Vagina (tissue), 2 donors: Measurements from ENCODE around the gene ZSWIM3. TPM values are rescaled to one million over a fixed set of nuclear protein-coding genes. Genes with fewer than 3 reads are reported as not detected.
A peak's percentile ranks its signal among the peaks of the same experiment; 100 is the strongest.

Source experiments
- DNase-seq, 2 donors: peaks; one replicate each; pipeline ENCODE4 v3.0.0-alpha.2; 2017; ENCODE audit errors: extremely low spot score in 2 of 2
- H3K27ac ChIP-seq: fragments of 200-600 bp; sonication (generic); one replicate; pipeline ENCODE4 v1.5.1; 2019
- H3K27me3 ChIP-seq: fragments of 200-600 bp; sonication (generic); one replicate; pipeline ENCODE4 v1.5.1; 2019
- H3K36me3 ChIP-seq, 2 donors: fragments of 200-600 bp; sonication (generic); one replicate each; pipeline ENCODE4 v1.5.1; 2017 to 2019
- H3K4me1 ChIP-seq: fragments of 200-600 bp; sonication (generic); one replicate; pipeline ENCODE4 v1.5.1; 2019
- H3K4me3 ChIP-seq, 2 donors: fragments of 200-600 bp; sonication (generic); 1 replicate in 1 of 2; 2 replicates in 1 of 2; pipeline ENCODE4 v1.5.1; 2016 to 2019
- H3K9me3 ChIP-seq: fragments of 200-600 bp; sonication (generic); one replicate; pipeline ENCODE4 v1.5.1; 2019
- POLR2A ChIP-seq, 2 donors: fragments of 450-650 bp; IDR thresholded peaks; one replicate each; pipeline ENCODE4 v1.6.1; 2017; ENCODE audit warnings: antibody characterized with exemption in 2 of 2, mild to moderate bottlenecking in 2 of 2, moderate library complexity in 2 of 2
- POLR2AphosphoS5 ChIP-seq, 2 donors: sonication (generic); formaldehyde crosslinking; IDR thresholded peaks; one replicate each; pipeline ENCODE4 v1.9.0; 2017; ENCODE audit warnings: antibody characterized with exemption in 2 of 2, mild to moderate bottlenecking in 2 of 2, low read depth in 1 of 2; ENCODE audit not compliant: insufficient read depth in 1 of 2
- intact Hi-C: fragments of 100-400 bp; cut with DNase I; formaldehyde crosslinking; loops from one replicate; pipeline ENCODE4 v1.15.1; 2023
- total RNA-seq: library from RNA; depleted of rRNA; stranded (reverse); fragments of >200 nt; gene quantifications from one replicate; pipeline ENCODE4 v1.2.3, GENCODE V29; 2016
- TF ChIP-seq, protein P1 (sequence below), 3 experiments: fragments of 450-650 bp in 2 of 3; fragments of 200-600 bp in 1 of 3; sonication (generic) in 1 of 3; IDR thresholded peaks; one replicate each; pipeline ENCODE4 v1.5.1; 2017 to 2019; ENCODE audit warnings: antibody characterized with exemption in 3 of 3, mild to moderate bottlenecking in 2 of 3, moderate library complexity in 2 of 3

ZSWIM3 gene
- total RNA-seq, 1 donor from 2014 or later: 2.9 TPM

DNA sequence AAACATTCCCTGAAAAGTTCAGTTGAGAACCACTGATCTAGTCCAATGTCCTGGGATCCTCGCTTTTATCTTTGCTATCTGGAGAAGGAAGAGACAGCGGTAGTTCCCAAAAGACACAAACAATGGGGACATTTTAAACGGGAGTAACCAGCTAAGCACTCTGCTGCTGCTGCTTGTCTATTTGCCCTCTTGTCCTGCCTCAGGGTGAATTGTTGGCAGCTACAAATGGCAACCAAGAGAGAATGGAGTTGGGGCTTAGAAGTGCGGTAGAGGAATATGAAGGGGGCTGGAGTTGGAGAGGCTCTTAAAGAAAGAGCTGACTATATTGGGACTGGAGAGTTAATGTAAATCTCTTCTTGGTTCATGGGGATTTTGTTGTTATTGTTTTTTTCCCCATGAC lies 17.2 kb downstream of the ZSWIM3 start:
- TF ChIP-seq, protein P1, sequence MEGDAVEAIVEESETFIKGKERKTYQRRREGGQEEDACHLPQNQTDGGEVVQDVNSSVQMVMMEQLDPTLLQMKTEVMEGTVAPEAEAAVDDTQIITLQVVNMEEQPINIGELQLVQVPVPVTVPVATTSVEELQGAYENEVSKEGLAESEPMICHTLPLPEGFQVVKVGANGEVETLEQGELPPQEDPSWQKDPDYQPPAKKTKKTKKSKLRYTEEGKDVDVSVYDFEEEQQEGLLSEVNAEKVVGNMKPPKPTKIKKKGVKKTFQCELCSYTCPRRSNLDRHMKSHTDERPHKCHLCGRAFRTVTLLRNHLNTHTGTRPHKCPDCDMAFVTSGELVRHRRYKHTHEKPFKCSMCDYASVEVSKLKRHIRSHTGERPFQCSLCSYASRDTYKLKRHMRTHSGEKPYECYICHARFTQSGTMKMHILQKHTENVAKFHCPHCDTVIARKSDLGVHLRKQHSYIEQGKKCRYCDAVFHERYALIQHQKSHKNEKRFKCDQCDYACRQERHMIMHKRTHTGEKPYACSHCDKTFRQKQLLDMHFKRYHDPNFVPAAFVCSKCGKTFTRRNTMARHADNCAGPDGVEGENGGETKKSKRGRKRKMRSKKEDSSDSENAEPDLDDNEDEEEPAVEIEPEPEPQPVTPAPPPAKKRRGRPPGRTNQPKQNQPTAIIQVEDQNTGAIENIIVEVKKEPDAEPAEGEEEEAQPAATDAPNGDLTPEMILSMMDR (IDR thresholded peaks at IDR 0.05): no peak
- TF ChIP-seq POLR2A (IDR thresholded peaks at IDR 0.05) (no peak), POLR2AphosphoS5 (IDR thresholded peaks at IDR 0.05; ENCODE audit: insufficient read depth in 1 of 2, low read depth in 1 of 2) (no peak)
- no peaks in the 10 kb centered on the region for H3K27me3 ChIP-seq
- intact Hi-C loops: no loop called here

DNA sequence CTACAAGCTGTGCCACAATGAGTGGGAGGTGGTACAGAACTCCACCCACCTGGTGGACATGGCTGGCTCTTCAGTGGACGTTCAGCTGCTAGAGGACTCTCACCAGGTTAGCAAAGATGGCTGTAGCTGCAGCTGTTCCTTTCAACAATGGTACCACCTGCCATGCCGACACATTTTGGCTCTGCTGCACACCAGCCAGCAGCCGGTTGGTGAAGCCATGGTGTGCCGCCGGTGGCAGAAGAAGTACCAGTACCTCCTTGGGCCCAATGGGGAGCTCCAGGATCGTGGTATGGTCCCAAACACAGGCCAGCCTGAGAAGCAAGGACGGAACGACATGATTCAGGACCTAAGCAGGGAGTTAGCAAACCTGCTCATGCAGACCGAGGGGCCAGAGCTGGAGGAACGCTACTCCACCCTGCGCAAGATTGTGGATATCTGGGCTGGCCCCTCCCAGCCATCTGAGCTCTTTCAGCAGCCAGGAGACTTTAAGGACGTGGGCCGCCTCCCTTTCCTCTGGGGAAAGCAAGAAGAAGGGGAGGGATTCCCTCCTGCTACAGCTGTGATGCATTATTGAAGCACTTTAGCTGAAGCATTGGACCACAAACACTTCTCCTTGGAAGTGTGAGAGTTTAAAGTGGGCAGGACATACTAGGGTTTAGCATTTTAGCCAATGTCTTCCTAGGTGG lies 20.8 kb downstream of the ZSWIM3 start:
- H3K36me3 ChIP-seq: peaks cover 0 to 27% of the 10 kb centered on the region in 2 donors
- H3K27ac ChIP-seq: no peak overlapping the region
- no peak for DNase-seq
- TF ChIP-seq, protein P1 (IDR thresholded peaks at IDR 0.05): no peak
- no peak for TF ChIP-seq POLR2AphosphoS5 (IDR thresholded peaks at IDR 0.05; ENCODE audit: insufficient read depth in 1 of 2, low read depth in 1 of 2)
- TF ChIP-seq POLR2A (IDR thresholded peaks at IDR 0.05): no peak
- no peak overlapping the region for H3K4me3 ChIP-seq
- no peaks in the 10 kb centered on the region for H3K9me3 ChIP-seq
- peaks cover 17% of the 10 kb centered on the region for H3K4me1 ChIP-seq
- intact Hi-C loops: no loop called here
- no peaks in the 10 kb centered on the region for H3K27me3 ChIP-seq

More for the DNA sequence above, 17.2 kb downstream of the ZSWIM3 start:
- DNase-seq: no peak
- peaks cover 0 to 19% of the 10 kb centered on the region in 2 donors for H3K36me3 ChIP-seq
- H3K27ac ChIP-seq: no peak overlapping the region
- H3K4me1 ChIP-seq: no peaks in the 10 kb centered on the region
- no peak overlapping the region for H3K4me3 ChIP-seq
- no peaks in the 10 kb centered on the region for H3K9me3 ChIP-seq

DNA sequence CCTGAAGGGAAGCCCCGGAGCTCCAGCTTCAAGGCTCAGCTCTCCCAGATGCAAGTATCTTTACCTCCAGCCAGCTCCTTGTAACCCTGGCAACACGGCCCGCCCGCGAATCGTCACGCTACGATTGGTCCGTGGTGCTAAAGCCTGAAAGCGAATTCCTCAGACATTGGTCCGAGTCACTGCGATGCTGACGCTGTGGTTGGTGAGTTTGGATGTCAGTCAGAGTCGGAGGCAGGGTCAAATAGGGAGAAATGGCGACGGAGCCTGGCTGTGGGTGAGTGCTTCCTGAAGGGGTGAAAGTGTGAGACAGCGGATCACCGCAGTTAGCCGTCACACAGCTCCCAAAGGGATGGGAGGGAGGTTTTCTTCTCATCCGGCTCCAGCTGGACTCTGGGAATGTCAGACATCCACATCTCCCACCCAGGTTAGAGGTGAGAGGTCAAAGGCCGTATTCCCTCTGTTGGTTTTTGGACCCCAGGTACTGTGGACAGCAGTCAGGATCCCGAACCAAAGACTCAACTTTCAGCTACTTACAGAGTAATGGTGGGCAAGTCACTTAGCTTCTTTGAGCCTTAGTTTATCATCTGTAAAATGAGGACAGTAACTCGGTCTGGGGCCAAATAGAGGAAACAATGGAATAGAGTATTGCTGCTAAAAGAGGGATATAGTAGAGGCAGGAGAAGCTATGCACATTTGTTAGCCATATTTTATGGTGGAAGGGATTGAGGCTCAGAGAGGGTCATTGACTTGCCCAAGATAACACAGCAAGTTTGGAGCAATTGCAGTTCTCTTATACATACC lies 23.8 kb downstream of the ZSWIM3 start, which contains the start of gene ZSWIM1:
Gene ZSWIM1, plus strand, starts transcription at position 240 of the 801 bp plus-strand sequence. CDS start 1,366 bp downstream, outside the sequence.
- Histone ChIP-seq H3K27ac (peak within 1 kb of the TSS; percentile 82), H3K36me3 (peaks cover 0 to 39% of the 10 kb centered on the region in 2 donors), H3K4me1 (peaks cover 29% of the 10 kb centered on the region), H3K9me3 (no peaks in the 10 kb centered on the region), H3K4me3 (peak within 1 kb of the TSS; percentile 60 to 80), H3K27me3 (no peaks in the 10 kb centered on the region)
- DNase-seq: peak in 1 of 2 donors; percentile 100
- intact Hi-C loops: loop anchor here (10.0 kb wide), 1 partner anchor 66 kb away; the partner anchor contains the start of gene UBE2C
- peak; percentile 88 to 92 for TF ChIP-seq POLR2AphosphoS5 (IDR thresholded peaks at IDR 0.05; ENCODE audit: insufficient read depth in 1 of 2, low read depth in 1 of 2)
- TF ChIP-seq, protein P1 (IDR thresholded peaks at IDR 0.05): no peak
- TF ChIP-seq POLR2A (IDR thresholded peaks at IDR 0.05): peak in 1 of 2 donors; percentile 50

DNA sequence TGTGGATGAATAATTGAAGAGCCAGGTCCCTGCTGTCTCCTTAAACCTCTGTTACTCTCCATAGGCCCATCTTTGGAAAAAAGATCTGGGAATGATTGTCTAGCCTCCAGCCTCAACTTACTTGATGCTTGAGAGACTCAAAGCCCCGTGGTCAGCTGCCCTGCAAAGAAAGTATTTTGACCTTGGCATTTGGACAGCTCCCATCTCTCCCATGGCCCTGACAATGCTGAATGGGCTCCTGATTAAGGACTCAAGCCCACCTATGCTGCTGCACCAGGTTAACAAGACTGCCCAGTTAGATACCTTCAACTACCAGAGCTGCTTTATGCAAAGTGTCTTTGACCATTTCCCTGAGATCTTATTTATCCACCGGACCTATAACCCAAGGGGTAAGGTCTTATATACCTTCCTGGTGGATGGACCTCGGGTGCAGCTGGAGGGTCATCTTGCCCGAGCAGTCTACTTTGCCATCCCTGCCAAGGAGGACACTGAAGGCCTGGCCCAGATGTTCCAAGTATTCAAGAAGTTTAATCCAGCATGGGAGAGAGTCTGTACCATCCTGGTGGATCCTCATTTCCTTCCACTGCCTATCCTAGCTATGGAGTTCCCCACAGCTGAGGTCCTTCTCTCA lies 25.2 kb downstream of the ZSWIM3 start:
- DNase-seq: no peak
- TF ChIP-seq POLR2A (IDR thresholded peaks at IDR 0.05): no peak
- no peak for TF ChIP-seq POLR2AphosphoS5 (IDR thresholded peaks at IDR 0.05; ENCODE audit: insufficient read depth in 1 of 2, low read depth in 1 of 2)
- TF ChIP-seq, protein P1 (IDR thresholded peaks at IDR 0.05): no peak
- Histone ChIP-seq H3K36me3 (peaks cover 0 to 29% of the 10 kb centered on the region in 2 donors), H3K27ac (no peak overlapping the region), H3K9me3 (no peaks in the 10 kb centered on the region), H3K4me3 (no peak overlapping the region), H3K27me3 (no peaks in the 10 kb centered on the region), H3K4me1 (peaks cover 29% of the 10 kb centered on the region)
- intact Hi-C loops: loop anchor here (10.0 kb wide), 1 partner anchor 68 kb away; the partner anchor contains the start of gene UBE2C
